ENCODE data around the gene ADARB2.
"Not testable (repeated sequence)": the region's sequence is repeated elsewhere in the genome, so short reads cannot be mapped to it uniquely, and the experiment has no call there.

The ADARB2 gene

DNA sequence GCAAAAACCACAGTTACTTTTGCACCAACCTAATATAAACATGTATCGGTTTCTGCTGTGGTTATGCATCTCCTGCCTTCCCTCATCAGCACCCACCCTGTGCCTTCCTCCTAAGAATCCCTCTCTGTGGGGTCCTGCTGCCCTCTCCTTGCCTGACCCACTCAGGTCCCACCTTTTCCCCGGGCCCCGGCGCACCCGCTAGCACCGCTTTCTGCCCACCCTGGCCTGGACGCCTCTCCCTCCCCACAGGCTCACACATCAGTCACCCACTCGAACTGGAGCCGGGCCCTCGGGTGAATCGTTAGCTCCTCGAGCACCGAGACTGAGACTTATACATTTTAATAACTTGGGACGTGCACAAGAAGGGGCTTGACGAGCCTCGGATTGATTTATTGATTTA, 110.5 kb downstream of the ADARB2 start:
- Mint-ChIP-seq H3K4me1 (peaks cover 4% of the 10 kb centered on the region), H3K4me3 (no peak overlapping the region), H3K27me3 (peaks cover 8% of the 10 kb centered on the region), H3K36me3 (no peaks in the 10 kb centered on the region), H3K27ac (no peak overlapping the region), H3K9me3 (no peaks in the 10 kb centered on the region)
- DNase-seq (ENCODE audit: low spot score in 2 of 2) (no peak), ATAC-seq (ENCODE audit: low read depth) (no peak)

GRCh38 chr10:1626410-1626809, 110.9 kb downstream of the ADARB2 start:
- peaks cover 4% of the 10 kb centered on the region for H3K4me1 Mint-ChIP-seq
- H3K36me3 Mint-ChIP-seq, result no peaks in the 10 kb centered on the region
- peaks cover 6% of the 10 kb centered on the region for H3K27me3 Mint-ChIP-seq
- H3K27ac Mint-ChIP-seq, result no peak overlapping the region
- ATAC-seq (ENCODE audit: low read depth) (no peak), DNase-seq (ENCODE audit: low spot score in 2 of 2) (no peak)
- no peak overlapping the region for H3K4me3 Mint-ChIP-seq
- no peaks in the 10 kb centered on the region for H3K9me3 Mint-ChIP-seq

DNA sequence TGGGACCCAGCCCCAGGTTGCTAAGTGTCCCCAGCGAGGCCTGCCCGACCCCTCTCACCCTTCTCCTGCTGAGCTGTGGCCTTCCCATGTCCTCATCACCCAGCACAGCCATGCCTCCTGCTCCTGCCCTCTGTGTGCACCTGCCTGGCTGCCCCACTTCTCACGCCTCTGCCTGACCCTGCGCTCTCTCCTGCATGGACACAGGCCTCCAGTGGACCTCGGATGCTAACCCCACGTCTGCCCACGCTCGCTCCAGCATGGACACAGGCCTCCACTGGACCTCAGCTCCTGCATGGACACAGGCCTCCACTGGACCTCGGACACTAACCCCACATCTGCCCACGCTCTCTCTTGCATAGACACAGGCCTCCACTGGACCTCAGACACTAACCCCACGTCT, 111.6 kb downstream of the ADARB2 start:
- H3K4me1 Mint-ChIP-seq, result peaks cover 6% of the 10 kb centered on the region
- H3K27ac Mint-ChIP-seq, result no peak overlapping the region
- no peaks in the 10 kb centered on the region for H3K36me3 Mint-ChIP-seq

DNA sequence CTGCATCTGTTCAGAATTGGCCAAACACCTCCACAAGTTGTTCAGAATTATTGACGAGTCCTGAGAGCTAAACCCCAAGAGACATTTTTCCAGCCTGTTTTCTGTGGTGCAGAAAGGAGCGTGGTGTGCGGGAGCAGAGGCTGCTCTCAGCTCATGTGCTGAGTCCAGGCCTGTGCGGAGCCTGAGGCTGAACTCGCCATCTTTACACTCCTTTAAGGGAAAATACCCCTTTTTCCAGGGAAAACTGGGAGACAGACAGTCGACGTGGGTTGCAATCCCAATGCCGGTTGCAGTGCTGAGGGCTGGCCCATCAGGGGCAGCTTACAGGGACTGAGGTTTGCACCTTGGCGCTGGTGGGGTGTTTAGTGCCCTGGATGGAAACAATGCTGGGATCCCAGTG, 112.2 kb downstream of the ADARB2 start:
- H3K27me3 Mint-ChIP-seq, result peaks cover 5% of the 10 kb centered on the region
- H3K4me1 Mint-ChIP-seq, result peaks cover 6% of the 10 kb centered on the region
- H3K36me3 Mint-ChIP-seq, result no peaks in the 10 kb centered on the region
- no peaks in the 10 kb centered on the region for H3K9me3 Mint-ChIP-seq
- DNase-seq (ENCODE audit: low spot score in 2 of 2) (no peak), ATAC-seq (ENCODE audit: low read depth) (no peak)
- H3K4me3 Mint-ChIP-seq, result no peak overlapping the region
- H3K27ac Mint-ChIP-seq, result no peak overlapping the region

More for the DNA sequence above, 111.6 kb downstream of the ADARB2 start:
- Mint-ChIP-seq H3K9me3 (no peaks in the 10 kb centered on the region), H3K4me3 (no peak overlapping the region), H3K27me3 (peaks cover 5% of the 10 kb centered on the region)
- ATAC-seq (ENCODE audit: low read depth), result no peak
- DNase-seq (ENCODE audit: low spot score in 2 of 2), result no peak

DNA sequence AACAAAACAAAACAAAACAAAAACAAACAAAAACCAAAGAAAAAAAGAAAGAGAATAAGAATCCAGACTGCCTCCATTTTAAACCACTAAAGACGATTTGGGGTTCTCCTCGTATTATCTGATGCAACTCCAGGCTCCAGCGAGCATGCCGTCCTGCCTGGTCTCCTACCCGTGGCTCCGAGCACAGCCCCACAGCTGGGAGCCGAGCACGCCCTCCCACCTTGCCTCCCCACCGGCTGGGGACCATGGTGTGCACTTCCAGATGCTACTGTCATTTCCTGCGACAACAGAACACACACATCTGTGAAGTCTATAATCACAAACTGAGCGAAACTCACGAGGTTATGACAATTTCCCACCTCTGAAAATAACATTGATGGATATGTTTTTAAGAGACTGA, 113.1 kb downstream of the ADARB2 start:
- H3K36me3 Mint-ChIP-seq, result no peaks in the 10 kb centered on the region
- no peak overlapping the region for H3K27ac Mint-ChIP-seq
- no peak for DNase-seq (ENCODE audit: low spot score in 2 of 2)
- H3K27me3 Mint-ChIP-seq, result peaks cover 3% of the 10 kb centered on the region
- no peak for ATAC-seq (ENCODE audit: low read depth)
- no peaks in the 10 kb centered on the region for H3K9me3 Mint-ChIP-seq
- H3K4me3 Mint-ChIP-seq, result no peak overlapping the region
- peaks cover 2% of the 10 kb centered on the region for H3K4me1 Mint-ChIP-seq

- no peak for ATAC-seq (ENCODE audit: low read depth)
Observed at GRCh38 chr10:1620803-1621202, 116.5 kb downstream of the ADARB2 start.

DNA sequence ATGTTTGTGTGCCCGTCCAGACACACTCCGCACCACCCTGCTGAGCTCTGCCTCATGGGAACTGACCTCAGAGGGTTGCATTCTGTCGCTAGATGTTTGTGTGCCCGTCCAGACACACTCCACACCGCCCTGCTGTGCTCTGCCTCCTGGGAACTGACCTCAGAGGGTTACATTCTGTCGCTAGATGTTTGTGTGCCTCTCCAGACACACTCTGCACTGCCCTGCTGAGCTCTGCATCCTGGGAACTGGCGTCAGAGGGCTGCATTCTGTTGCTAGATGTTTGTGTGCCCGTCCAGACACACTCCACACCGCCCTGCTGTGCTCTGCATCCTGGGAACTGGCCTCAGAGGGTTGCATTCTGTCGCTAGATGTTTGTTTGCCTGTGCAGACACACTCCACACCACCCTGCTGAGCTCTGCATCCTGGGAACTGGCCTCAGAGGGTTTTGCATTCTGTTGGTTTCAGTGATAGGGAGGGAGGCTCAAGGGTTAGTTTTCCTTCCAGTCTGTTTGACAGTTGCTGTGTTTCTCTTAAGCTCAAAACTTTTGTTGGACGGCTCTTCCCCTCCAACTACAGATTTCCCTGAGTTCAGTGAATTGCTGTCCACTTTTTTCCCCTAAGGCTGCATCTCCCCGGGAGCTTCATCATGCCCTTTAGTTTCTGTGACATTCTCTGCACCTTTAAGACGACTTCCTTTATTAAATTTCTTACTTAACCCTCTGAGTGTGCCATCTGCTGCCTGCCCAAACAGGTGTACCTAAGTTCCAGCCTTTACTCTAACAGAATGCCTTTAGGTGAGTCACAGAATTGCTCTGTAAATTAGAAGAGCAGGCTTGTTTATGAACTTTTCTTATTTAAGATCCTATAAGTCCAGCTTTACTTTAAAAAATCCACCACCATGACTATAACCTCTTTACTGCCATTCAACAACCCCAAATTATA, 119.7 kb downstream of the ADARB2 start:
- not testable (repeated sequence) for H3K36me3 Mint-ChIP-seq; DNase-seq (ENCODE audit: low spot score in 2 of 2); H3K4me3 Mint-ChIP-seq; H3K27me3 Mint-ChIP-seq; H3K9me3 Mint-ChIP-seq; ATAC-seq (ENCODE audit: low read depth); H3K27ac Mint-ChIP-seq; H3K4me1 Mint-ChIP-seq

More at GRCh38 chr10:1620803-1621202, 116.5 kb downstream of the ADARB2 start:
- peaks cover 3% of the 10 kb centered on the region for H3K36me3 Mint-ChIP-seq
- no peak overlapping the region for H3K4me3 Mint-ChIP-seq
- H3K9me3 Mint-ChIP-seq, result peaks cover 4% of the 10 kb centered on the region
- peaks cover 5% of the 10 kb centered on the region for H3K27me3 Mint-ChIP-seq
- DNase-seq (ENCODE audit: low spot score in 2 of 2), result no peak
- peaks cover 9% of the 10 kb centered on the region for H3K4me1 Mint-ChIP-seq
- H3K27ac Mint-ChIP-seq, result no peak overlapping the region

GRCh38 chr10:1616701-1617100, 120.6 kb downstream of the ADARB2 start:
- H3K4me1 Mint-ChIP-seq; H3K36me3 Mint-ChIP-seq; H3K27ac Mint-ChIP-seq; H3K4me3 Mint-ChIP-seq; DNase-seq (ENCODE audit: low spot score in 2 of 2); H3K9me3 Mint-ChIP-seq; ATAC-seq (ENCODE audit: low read depth); H3K27me3 Mint-ChIP-seq: not testable (repeated sequence)

DNA sequence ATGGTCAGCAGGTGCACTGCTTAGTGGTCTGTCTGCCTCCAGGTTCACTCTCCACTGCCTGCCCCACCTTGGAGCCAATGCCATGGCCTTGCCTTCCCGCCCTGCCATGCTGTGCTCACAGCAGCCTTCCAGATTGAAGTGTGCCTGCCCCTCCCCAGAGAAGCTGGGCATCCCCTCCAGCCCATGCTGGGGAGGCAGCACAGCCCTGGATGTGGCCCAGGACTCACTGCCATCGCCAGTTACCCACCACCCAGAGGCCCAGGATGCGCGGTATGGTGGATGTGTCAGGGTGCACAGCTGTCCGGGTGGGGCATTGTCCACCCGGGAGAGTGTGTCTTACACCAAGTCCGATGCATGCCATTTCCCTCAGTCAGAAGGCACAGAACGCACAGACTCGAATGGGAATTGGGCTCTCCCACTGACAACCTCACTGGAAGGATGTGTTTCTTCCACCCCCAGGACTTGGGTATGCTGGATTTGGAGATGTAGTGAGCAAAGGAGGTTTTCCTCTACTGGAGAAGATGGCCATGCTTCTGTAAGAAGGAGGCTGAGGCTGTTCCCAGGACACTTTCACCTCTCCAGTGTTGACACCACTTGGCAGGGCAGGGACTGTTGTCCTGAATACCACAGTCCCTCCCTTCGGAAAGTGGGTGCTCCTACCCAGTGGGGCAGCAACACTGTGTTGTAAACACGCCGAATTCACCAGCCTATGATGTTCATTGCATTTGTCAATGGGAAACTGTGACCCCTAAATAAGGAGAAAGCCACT, 122.0 kb downstream of the ADARB2 start:
- H3K36me3 Mint-ChIP-seq, result peaks cover 3% of the 10 kb centered on the region
- peaks cover 4% of the 10 kb centered on the region for H3K9me3 Mint-ChIP-seq
- no peak for ATAC-seq (ENCODE audit: low read depth)
- H3K27me3 Mint-ChIP-seq, result peaks cover 12% of the 10 kb centered on the region
- H3K27ac Mint-ChIP-seq, result no peak overlapping the region
- H3K4me1 Mint-ChIP-seq, result peaks cover 7% of the 10 kb centered on the region
- DNase-seq (ENCODE audit: low spot score in 2 of 2), result no peak
- H3K4me3 Mint-ChIP-seq, result no peak overlapping the region

- no peak overlapping the region for H3K4me3 Mint-ChIP-seq
- H3K9me3 Mint-ChIP-seq, result no peaks in the 10 kb centered on the region
- no peak for DNase-seq (ENCODE audit: low spot score in 2 of 2)
- peaks cover 15% of the 10 kb centered on the region for H3K4me1 Mint-ChIP-seq
- no peaks in the 10 kb centered on the region for H3K36me3 Mint-ChIP-seq
- H3K27ac Mint-ChIP-seq, result no peak overlapping the region
- no peak for ATAC-seq (ENCODE audit: low read depth)
- H3K27me3 Mint-ChIP-seq, result peaks cover 16% of the 10 kb centered on the region
Observed at GRCh38 chr10:1613511-1613910, 123.8 kb downstream of the ADARB2 start.

- no peaks in the 10 kb centered on the region for H3K36me3 Mint-ChIP-seq
- no peak overlapping the region for H3K27ac Mint-ChIP-seq
- ATAC-seq (ENCODE audit: low read depth) (no peak), DNase-seq (ENCODE audit: low spot score in 2 of 2) (no peak)
- H3K27me3 Mint-ChIP-seq, result peaks cover 22% of the 10 kb centered on the region
- no peak overlapping the region for H3K4me3 Mint-ChIP-seq
- H3K9me3 Mint-ChIP-seq, result no peaks in the 10 kb centered on the region
- peaks cover 20% of the 10 kb centered on the region for H3K4me1 Mint-ChIP-seq
Observed at GRCh38 chr10:1612908-1613307, 124.4 kb downstream of the ADARB2 start.

DNA sequence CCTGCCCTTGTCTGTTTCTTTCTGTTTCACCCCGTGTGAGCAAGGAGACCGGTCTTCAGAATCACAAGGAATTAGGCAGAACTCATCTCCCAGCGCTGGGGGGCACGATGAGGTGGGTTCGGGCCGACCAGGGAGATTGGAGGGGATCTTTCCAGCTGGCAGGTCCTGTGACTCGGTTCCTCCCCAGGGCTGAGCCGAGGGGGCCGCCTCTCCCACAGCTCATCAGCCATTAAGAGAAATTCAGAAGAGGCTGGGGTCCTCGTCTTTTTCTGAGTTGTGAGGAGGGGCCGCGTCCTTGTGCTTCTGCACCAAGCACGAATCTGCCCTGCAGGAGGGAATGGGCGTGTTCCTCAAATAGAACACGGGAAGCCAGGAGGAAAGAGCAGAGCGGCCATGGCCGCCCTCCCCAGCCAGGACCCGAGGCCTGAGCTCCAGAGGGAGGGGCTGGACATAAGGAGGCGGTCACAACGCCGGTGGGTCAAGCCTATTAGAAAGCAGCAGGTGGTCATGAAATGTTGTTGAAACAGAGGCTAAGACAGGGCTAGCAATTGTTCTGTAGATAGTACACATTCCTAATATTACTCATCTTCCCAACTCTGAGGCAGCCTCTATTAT, 125.3 kb downstream of the ADARB2 start:
- Mint-ChIP-seq H3K36me3 (no peaks in the 10 kb centered on the region), H3K27me3 (peaks cover 23% of the 10 kb centered on the region), H3K9me3 (no peaks in the 10 kb centered on the region), H3K27ac (no peak overlapping the region), H3K4me3 (no peak overlapping the region), H3K4me1 (peaks cover 15% of the 10 kb centered on the region)
- DNase-seq (ENCODE audit: low spot score in 2 of 2) (no peak), ATAC-seq (ENCODE audit: low read depth) (no peak)

GRCh38 chr10:1610986-1611770, 126.1 kb downstream of the ADARB2 start:
- no peaks in the 10 kb centered on the region for H3K36me3 Mint-ChIP-seq
- no peak overlapping the region for H3K27ac Mint-ChIP-seq
- ATAC-seq (ENCODE audit: low read depth) (no peak), DNase-seq (ENCODE audit: low spot score in 2 of 2) (no peak)
- H3K4me1 Mint-ChIP-seq, result peaks cover 15% of the 10 kb centered on the region
- no peaks in the 10 kb centered on the region for H3K9me3 Mint-ChIP-seq
- H3K27me3 Mint-ChIP-seq, result peaks cover 20% of the 10 kb centered on the region
- H3K4me3 Mint-ChIP-seq, result no peak overlapping the region
